Measurements from ENCODE around the gene MEX3B.

- TF ChIP-seq SUZ12 (IDR thresholded peaks at IDR 0.05) (no peak), SP1 (IDR thresholded peaks at IDR 0.05) (no peak), PKNOX1 (IDR thresholded peaks at IDR 0.05) (no peak), BHLHE40 (IDR thresholded peaks at IDR 0.05; ENCODE audit: borderline replicate concordance) (no peak), ZNF384 (IDR thresholded peaks at IDR 0.05) (no peak), ELF4 (IDR thresholded peaks at IDR 0.05) (no peak)
Measured at GRCh38 chr15:82064824-82065223, 19.0 kb upstream of the MEX3B start.

Measured in HEK293T (cell line).